Activated T-cell treated with anti-CD3 and anti-CD28 coated beads, Interleukin-2, amount 50 U/mL, for 24 hours (primary cell): ENCODE results near the gene ATP11A.
"Not testable (repeated sequence)": the region's sequence is repeated elsewhere in the genome, so short reads cannot be mapped to it uniquely, and the experiment has no call there.

Experiments used
- DNase-seq: peaks from one replicate; pipeline ENCODE4 v3.0.0-alpha.2; 2020
- H3K27ac Mint-ChIP-seq: 2 replicates; pipeline ENCODE4 v1.8.0; 2020; ENCODE audit warnings: mild to moderate bottlenecking, mixed read lengths
- H3K27me3 Mint-ChIP-seq: 2 replicates; pipeline ENCODE4 v1.8.0; 2020; ENCODE audit warnings: mixed read lengths
- H3K36me3 Mint-ChIP-seq: 2 replicates; pipeline ENCODE4 v1.8.0; 2020; ENCODE audit warnings: low read depth, mixed read lengths
- H3K4me1 Mint-ChIP-seq: 2 replicates; pipeline ENCODE4 v1.8.0; 2020; ENCODE audit warnings: low read depth, mixed read lengths
- H3K4me3 Mint-ChIP-seq: 2 replicates; pipeline ENCODE4 v1.8.0; 2020; ENCODE audit warnings: mild to moderate bottlenecking, moderate library complexity, mixed read lengths
- H3K9me3 Mint-ChIP-seq: 2 replicates; pipeline ENCODE4 v1.8.0; 2020; ENCODE audit warnings: mixed read lengths

The ATP11A gene

DNA sequence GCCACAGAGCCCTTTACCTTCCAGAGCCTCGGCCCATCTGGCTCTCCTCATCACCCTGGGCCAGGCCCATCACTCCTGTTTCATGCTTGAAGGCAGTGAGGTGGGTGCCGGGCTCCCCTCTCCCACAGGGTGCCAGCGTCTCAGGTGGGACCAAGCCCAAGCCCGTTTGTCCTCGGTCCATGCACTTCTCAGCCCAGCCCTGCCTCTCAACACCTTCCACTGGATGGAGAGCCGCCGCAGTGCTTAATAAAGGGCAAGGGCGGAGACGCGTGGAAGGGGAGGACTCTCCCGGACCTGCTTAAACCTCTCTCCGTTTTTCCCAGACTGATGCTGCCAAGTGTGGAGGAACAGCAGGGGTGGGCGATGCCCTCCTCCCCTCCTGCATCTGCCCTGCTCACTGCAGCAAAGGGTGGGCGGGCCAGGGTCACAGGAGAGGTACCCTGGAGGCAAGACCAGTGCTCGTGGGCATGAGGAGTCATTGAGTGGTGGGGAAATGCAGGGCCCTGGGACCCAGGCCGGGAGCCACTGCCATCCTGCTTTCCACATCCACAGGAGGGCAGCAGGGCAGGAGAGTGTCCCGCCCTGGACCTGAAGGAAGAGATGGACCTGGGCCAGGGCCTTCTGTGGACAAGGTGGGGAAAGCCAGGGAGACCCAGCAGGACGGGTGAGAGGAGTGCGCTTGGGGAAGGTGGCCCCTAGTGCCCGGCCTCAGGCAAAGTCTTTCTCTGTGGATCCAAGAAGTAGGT lies 9.7 kb upstream of the ATP11A start:
- H3K4me1 Mint-ChIP-seq = peaks cover 9% of the 10 kb centered on the region
- no peak for DNase-seq
- H3K27me3 Mint-ChIP-seq = no peaks in the 10 kb centered on the region
- H3K27ac Mint-ChIP-seq = no peak overlapping the region
- H3K4me3 Mint-ChIP-seq = no peak overlapping the region
- H3K36me3 Mint-ChIP-seq = no peaks in the 10 kb centered on the region
- no peaks in the 10 kb centered on the region for H3K9me3 Mint-ChIP-seq

DNA sequence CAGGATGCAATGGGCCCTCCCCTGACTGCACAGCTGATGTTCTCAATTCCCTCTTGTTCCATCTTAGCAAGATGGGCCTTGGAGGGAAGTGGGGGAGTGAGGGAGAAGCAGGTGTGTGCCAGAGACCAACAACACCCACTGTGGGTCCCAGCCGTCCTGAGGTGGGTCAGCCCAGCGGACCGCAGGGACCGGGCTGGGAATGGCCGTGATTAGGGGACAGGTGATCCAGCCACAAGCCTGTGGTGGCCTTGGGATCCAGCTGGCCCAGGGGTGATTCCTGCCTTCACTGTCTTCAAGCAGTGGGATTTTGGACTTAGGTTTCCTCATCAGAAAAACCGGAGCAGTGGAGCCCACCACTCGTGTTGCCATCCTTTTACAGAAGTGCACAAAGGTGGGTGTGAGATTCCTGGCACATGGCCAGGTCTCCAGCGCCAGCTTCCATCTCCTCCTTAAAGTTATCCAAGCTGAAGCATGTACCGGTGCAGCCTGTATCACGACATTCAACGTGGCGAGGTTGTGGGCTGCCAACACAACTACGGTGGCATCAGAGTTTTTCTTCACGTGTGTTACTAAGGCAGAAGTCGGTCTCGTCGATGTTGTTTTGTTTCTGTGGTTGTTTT lies 9.0 kb upstream of the ATP11A start:
- no peak for DNase-seq
- Mint-ChIP-seq H3K27me3 (no peaks in the 10 kb centered on the region), H3K9me3 (no peaks in the 10 kb centered on the region), H3K4me3 (no peak overlapping the region), H3K27ac (no peak overlapping the region), H3K36me3 (no peaks in the 10 kb centered on the region), H3K4me1 (peaks cover 3% of the 10 kb centered on the region)

DNA sequence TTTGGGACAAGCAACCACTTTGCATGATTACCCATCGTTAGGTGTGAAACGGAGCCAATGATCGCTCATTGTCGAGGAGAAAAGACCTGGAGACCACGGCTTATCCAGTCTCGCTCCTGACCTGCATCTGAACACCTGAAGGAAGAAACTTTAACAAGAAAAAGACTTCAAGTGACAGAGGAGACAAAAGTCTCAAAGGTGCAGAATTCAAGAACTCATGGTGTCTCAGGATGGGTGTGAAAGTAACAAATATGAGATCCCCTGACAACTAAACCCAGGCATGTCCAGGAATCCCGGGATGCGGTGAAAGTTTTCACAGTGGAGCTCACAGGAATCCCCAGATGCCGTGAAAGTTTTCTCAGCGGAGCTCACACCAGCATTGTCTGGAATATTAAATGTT lies 6.3 kb upstream of the ATP11A start:
- no peak for DNase-seq
- H3K27me3 Mint-ChIP-seq = no peaks in the 10 kb centered on the region
- H3K36me3 Mint-ChIP-seq = no peaks in the 10 kb centered on the region
- no peak overlapping the region for H3K27ac Mint-ChIP-seq
- no peaks in the 10 kb centered on the region for H3K9me3 Mint-ChIP-seq
- peaks cover 11% of the 10 kb centered on the region for H3K4me1 Mint-ChIP-seq
- no peak overlapping the region for H3K4me3 Mint-ChIP-seq

DNA sequence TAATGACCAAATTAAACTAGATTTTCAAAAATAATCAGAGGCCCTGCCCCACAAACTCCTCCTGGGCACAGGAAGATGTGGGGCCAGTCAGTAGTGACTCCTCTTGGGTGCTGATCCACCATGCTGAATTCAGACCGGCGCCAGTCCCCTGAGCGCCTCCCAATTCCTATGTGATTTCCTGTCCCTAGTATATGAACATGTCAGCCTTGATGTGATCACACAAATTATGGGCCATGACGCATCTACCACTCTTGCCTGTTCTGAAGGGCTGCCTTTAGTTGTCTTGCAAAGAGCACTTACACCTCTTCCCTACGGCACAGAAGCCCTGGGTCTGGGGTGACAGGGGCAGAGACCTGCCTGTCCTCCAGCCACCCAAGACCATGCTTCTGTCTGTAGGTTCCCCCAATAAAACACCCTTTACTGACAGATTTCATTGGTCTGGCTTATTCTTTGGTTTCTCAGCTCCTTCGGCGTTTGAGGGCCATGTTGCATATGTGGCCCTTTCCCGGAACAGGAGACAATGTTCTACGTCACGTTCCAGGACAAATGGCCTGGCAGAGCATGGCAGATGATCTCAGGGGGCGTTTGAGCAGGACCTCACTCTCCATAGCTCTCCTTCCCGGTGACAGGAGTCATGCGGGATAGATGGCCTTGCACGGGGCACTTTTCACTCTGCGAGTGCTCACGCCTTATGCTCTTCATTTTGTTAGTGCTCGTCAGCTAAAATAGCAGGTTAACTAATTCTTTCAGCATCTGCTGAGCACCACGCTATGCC lies 5.6 kb upstream of the ATP11A start:
- no peak overlapping the region for H3K27ac Mint-ChIP-seq
- H3K4me3 Mint-ChIP-seq = no peak overlapping the region
- no peaks in the 10 kb centered on the region for H3K9me3 Mint-ChIP-seq
- peaks cover under 1% of the 10 kb centered on the region for H3K36me3 Mint-ChIP-seq
- DNase-seq = no peak
- H3K4me1 Mint-ChIP-seq = peaks cover 17% of the 10 kb centered on the region
- no peaks in the 10 kb centered on the region for H3K27me3 Mint-ChIP-seq

DNA sequence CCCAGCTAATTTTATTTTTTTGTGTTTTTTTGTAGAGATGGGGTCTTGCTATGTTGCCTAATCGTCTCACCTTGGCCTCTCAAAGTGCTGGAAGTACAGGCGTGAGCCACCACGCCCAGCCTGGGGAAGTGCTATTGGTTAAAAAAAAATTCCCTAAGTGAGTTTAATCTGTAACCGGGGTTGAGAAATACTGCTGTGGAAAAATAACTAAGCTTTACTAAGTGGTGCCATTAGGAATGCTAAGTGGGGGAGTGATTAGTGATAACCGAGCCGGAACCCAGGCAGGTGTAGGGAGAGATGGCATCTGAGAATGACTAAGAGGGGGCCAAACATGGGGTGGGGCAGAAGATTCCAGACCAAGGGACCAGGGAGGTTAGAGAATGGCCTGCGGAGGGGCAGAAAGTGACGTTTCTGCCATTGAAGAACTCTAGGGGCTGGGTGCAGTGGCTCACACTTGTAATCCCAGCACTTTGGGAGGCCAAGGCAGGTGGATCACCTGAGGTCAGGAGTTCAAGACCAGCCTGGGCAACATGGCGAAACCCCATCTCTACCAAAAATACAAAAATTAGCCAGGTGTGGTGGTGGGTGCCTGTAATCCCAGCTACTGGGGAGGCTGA lies 4.5 kb upstream of the ATP11A start:
- H3K27ac Mint-ChIP-seq = not testable (repeated sequence)

DNA sequence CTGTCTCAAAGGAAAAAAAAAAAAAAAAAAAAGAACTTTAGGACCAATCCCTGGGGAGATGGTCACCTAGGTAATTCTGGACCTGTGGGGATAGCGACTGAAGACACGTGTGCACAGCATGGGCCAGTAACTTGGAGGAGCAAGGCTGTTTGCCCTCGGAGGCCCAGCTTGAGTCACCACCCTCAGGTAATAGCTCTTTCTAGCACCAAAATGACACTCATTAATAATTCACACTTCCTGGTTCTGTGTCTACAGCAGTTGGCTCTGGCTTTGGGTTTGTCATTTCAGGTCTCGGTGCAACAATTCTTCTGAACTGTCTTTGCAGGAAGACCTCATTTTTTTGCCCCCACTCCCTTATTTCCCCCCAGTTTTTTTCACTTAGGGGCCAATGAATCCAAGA lies 3.9 kb upstream of the ATP11A start:
- Mint-ChIP-seq H3K36me3 (peaks cover 6% of the 10 kb centered on the region), H3K4me1 (peaks cover 19% of the 10 kb centered on the region), H3K4me3 (no peak overlapping the region), H3K9me3 (no peaks in the 10 kb centered on the region), H3K27ac (no peak overlapping the region), H3K27me3 (no peaks in the 10 kb centered on the region)
- no peak for DNase-seq

More for the DNA sequence above, 4.5 kb upstream of the ATP11A start:
- H3K4me3 Mint-ChIP-seq, DNase-seq, H3K27me3 Mint-ChIP-seq, H3K9me3 Mint-ChIP-seq, H3K36me3 Mint-ChIP-seq: not testable (repeated sequence)
- H3K4me1 Mint-ChIP-seq = peaks cover 19% of the 10 kb centered on the region

DNA sequence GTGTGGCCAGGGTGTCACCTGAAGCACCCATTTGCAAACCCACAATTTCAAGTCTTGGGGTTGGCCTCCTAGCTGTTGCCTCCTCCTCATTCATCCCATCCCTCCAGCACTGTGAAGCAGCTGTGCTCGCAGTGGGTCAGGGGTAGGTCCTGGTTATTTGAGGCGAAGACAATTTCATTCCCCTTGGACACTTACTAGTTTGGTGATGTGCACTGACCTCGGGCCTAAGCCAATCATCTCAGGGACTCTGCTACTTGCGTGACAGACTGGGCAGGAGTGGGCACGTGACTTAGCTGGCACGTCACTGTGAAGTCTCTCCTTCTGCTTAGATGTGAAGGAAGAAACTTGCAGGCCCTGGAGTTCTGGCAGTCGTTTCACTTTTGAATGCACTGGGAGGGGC lies 3.5 kb upstream of the ATP11A start:
- Mint-ChIP-seq H3K4me3 (no peak overlapping the region), H3K4me1 (peaks cover 20% of the 10 kb centered on the region), H3K27ac (no peak overlapping the region), H3K36me3 (peaks cover 6% of the 10 kb centered on the region), H3K9me3 (no peaks in the 10 kb centered on the region), H3K27me3 (no peaks in the 10 kb centered on the region)
- no peak for DNase-seq

DNA sequence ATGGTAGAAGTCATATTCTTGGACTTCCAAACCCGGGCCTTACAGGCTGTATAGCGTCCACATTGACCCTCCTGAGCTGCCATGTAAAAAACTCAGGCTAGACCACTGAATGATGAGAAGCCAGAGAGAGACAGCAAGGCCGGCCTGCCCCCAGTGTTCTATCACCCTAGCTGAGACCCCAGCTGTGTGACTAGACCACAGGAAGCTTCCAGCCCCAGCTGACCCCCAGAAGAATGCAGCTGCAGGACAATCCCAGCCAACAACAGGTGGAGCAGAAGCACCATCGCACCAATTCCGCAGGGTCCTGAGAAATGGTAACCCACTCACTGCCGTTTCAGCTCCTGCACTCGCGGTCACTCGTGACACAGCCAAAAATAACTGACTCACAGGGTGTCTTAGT lies 2.9 kb upstream of the ATP11A start:
- H3K4me3 Mint-ChIP-seq = no peak overlapping the region
- peaks cover 26% of the 10 kb centered on the region for H3K4me1 Mint-ChIP-seq
- H3K27ac Mint-ChIP-seq = no peak overlapping the region
- peaks cover 6% of the 10 kb centered on the region for H3K36me3 Mint-ChIP-seq
- no peak for DNase-seq
- no peaks in the 10 kb centered on the region for H3K9me3 Mint-ChIP-seq
- H3K27me3 Mint-ChIP-seq = no peaks in the 10 kb centered on the region

DNA sequence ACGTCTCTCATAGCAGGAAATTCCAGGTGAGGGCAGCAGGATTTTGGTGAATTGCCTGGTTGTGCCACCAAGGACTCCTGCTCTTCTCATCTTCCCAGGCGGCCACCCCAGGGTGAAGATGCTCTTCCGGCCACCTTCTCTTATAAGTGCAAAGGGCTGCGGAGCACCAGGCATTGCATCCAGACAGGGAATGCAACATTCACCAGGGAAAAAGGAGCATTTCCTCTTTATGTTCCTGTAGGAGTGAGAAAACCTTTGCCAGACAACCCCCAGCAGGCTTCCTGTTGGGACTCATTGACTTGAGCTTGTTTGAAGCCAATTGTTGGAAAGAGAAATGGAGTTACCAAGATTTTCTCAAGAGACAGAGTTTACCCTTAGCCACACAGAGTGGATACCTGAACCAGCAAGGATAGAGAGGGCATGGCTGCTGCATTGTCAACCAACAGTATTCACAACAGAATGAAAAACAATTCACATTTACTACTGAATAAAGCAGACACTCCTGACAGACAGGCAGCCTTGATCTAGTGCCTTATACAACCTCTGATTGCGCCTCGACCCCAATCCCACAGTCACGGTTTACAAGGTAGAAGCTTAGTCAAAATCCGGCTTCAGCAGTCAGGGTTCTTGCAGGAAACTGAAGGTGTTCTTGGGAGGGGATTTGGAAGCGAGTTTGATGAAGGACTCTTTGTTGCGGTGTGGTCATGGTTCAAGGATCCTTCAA lies 1.8 kb upstream of the ATP11A start:
- DNase-seq = no peak
- peak overlapping the region; percentile 84 for H3K4me3 Mint-ChIP-seq
- no peaks in the 10 kb centered on the region for H3K27me3 Mint-ChIP-seq
- peaks cover 6% of the 10 kb centered on the region for H3K36me3 Mint-ChIP-seq
- no peaks in the 10 kb centered on the region for H3K9me3 Mint-ChIP-seq
- peak overlapping the region; percentile 88 for H3K27ac Mint-ChIP-seq
- peaks cover 36% of the 10 kb centered on the region for H3K4me1 Mint-ChIP-seq

DNA sequence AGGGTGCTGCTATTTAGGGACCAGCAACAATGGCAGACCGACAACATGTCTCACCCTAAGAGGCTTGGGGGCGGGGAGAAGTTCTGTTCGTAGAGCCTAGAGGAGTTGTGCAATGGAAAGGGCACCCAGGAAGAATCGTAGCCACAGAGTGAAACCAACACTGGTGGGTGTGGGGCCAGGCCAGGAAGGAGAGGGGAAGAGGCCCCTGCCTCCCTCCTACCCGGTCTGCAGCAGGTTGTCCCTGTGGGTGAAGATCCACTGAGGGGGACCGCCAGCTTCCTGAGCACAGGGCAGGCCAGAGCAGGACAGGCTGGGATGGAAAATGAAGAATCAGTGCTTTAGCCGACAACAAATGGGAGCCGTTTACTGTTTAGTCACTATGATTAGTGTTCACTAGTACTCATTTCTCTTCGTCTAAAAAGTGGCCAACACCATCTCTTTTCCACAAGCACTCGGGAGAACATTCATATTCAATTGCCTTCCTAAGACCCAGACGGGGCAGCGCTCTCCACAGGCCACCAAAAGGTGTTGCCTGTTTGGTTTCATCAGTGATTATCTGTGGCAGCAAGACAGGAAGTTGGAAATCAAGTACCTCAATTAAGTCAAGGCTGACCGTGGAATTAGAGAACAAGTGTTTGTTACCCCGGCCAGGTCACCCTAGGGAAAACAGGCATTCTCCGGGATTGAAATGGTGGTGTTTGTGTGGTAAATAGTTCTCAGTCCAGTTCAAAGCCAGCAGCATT lies 1.1 kb upstream of the ATP11A start:
- Mint-ChIP-seq H3K27me3 (no peaks in the 10 kb centered on the region), H3K9me3 (no peaks in the 10 kb centered on the region), H3K4me3 (peak overlapping the region; percentile 84), H3K4me1 (peaks cover 41% of the 10 kb centered on the region), H3K36me3 (peaks cover 6% of the 10 kb centered on the region), H3K27ac (peak overlapping the region; percentile 88)
- DNase-seq = peak; percentile 76

DNA sequence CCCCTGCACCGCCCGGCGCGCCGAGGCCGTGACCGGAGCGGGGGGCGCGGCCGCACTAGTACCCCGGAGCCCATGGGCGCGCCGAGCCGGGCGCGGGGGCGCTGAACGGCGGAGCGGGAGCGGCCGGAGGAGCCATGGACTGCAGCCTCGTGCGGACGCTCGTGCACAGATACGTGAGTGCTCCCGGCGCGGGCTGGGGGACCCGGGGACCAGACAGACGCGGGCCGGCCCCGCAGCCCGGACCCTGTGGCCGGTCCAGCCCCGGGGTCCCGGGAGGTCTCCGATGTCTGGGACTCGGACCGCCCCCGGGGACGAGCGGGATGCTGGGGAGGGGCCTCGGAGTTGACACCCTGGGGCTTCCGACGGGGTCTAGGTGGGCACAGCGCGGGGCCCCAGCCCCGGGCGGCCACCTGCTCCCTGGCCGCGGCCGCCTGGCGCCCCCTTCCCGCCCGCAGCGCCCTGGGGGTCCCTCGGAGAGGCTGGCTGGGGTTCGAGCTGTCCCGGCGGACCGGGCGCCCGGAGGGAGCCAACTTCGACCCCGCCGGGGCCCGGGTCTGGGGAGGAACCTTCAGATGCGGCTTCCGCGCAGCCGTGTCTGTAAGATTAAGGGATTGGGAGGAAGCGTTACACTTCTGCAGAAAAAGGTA lies 568 bp downstream of the ATP11A start:
- H3K27ac Mint-ChIP-seq = peak overlapping the region; percentile 80
- DNase-seq = peak; percentile 67
- H3K9me3 Mint-ChIP-seq = no peaks in the 10 kb centered on the region
- H3K36me3 Mint-ChIP-seq = peaks cover 9% of the 10 kb centered on the region
- H3K4me3 Mint-ChIP-seq = peak overlapping the region; percentile 85
- H3K4me1 Mint-ChIP-seq = peaks cover 52% of the 10 kb centered on the region
- no peaks in the 10 kb centered on the region for H3K27me3 Mint-ChIP-seq

DNA sequence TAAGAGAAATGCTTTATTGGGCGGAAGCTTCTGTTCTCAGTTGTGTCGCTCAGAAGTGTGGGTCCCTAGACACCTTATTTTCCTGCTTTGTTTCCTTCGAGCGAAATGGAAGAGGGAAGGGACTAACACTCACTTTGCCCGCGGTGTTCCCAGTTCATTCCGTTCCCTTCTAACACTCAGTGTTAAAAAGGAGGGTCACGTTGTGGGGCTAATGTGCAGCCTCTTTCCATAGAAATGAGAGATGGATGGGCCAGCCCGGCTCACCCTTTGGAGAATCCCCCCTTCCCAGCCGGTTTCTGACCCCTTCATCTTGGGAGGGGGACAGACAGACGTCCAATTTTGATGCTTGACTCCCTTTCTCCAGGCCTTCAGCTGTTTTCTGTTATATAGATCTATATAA lies 2.3 kb downstream of the ATP11A start:
- H3K4me1 Mint-ChIP-seq = peaks cover 56% of the 10 kb centered on the region
- no peak for DNase-seq
- peaks cover 14% of the 10 kb centered on the region for H3K36me3 Mint-ChIP-seq
- H3K27me3 Mint-ChIP-seq = no peaks in the 10 kb centered on the region
- H3K4me3 Mint-ChIP-seq = peak overlapping the region; percentile 85
- no peaks in the 10 kb centered on the region for H3K9me3 Mint-ChIP-seq
- H3K27ac Mint-ChIP-seq = no peak overlapping the region

DNA sequence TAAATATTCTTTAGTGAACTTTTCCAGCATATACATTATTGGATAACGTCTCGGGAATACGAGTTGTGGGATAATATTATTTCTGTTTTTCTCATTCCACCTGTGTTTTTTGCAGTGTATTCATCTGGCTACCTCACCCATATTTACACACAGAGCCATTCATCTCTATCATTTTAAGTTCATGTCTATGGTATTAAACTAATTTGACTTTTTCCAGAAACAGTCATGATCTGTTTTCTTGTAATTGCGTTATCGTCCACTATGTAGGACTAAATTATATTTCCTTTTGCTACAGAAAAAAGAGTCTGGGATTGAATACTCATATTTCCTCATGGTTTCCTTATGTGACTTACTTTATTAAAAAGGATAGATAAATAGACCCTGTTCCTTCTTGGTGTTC lies 2.7 kb downstream of the ATP11A start:
- Mint-ChIP-seq H3K9me3 (no peaks in the 10 kb centered on the region), H3K27me3 (no peaks in the 10 kb centered on the region), H3K4me3 (peak overlapping the region; percentile 85), H3K27ac (no peak overlapping the region), H3K4me1 (peaks cover 56% of the 10 kb centered on the region), H3K36me3 (peaks cover 14% of the 10 kb centered on the region)
- DNase-seq = no peak
